Stimulated activated memory B cell treated with anti-CD40 and anti-IgM and Interleukin-4, amounts not matched to agents 10 μg/mL and 1 μg/mL and 100 μg/mL, for 72 hours (primary cell): ENCODE results near the gene MTFR1L.

Source experiments
- ATAC-seq: fragments of 150-1000 bp; cut with Tn5 transposase; 2 replicates; pipeline ENCODE4 v1.10.0; 2021
- H3K27ac Mint-ChIP-seq: one replicate; pipeline ENCODE4 v1.8.0; 2022; ENCODE audit warnings: mild to moderate bottlenecking, mixed read lengths
- H3K27me3 Mint-ChIP-seq: one replicate; pipeline ENCODE4 v1.8.0; 2022; ENCODE audit warnings: mixed read lengths
- H3K36me3 Mint-ChIP-seq: one replicate; pipeline ENCODE4 v1.8.0; 2022; ENCODE audit warnings: mixed read lengths
- H3K4me1 Mint-ChIP-seq: one replicate; pipeline ENCODE4 v1.8.0; 2022; ENCODE audit warnings: mixed read lengths
- H3K4me3 Mint-ChIP-seq: one replicate; pipeline ENCODE4 v1.8.0; 2022; ENCODE audit warnings: mild to moderate bottlenecking, moderate library complexity, mixed read lengths
- H3K9me3 Mint-ChIP-seq: one replicate; pipeline ENCODE4 v1.8.0; 2022; ENCODE audit warnings: mixed read lengths

The MTFR1L gene

GRCh38 chr1:25799352-25799934 lies 20.3 kb upstream of the MTFR1L start:
- H3K4me1 Mint-ChIP-seq = peaks cover 44% of the 10 kb centered on the region
- no peaks in the 10 kb centered on the region for H3K36me3 Mint-ChIP-seq
- no peaks in the 10 kb centered on the region for H3K9me3 Mint-ChIP-seq
- no peaks in the 10 kb centered on the region for H3K27me3 Mint-ChIP-seq
- no peak for ATAC-seq
- H3K27ac Mint-ChIP-seq = peak overlapping the region; percentile 71
- peak overlapping the region; percentile 67 for H3K4me3 Mint-ChIP-seq

DNA sequence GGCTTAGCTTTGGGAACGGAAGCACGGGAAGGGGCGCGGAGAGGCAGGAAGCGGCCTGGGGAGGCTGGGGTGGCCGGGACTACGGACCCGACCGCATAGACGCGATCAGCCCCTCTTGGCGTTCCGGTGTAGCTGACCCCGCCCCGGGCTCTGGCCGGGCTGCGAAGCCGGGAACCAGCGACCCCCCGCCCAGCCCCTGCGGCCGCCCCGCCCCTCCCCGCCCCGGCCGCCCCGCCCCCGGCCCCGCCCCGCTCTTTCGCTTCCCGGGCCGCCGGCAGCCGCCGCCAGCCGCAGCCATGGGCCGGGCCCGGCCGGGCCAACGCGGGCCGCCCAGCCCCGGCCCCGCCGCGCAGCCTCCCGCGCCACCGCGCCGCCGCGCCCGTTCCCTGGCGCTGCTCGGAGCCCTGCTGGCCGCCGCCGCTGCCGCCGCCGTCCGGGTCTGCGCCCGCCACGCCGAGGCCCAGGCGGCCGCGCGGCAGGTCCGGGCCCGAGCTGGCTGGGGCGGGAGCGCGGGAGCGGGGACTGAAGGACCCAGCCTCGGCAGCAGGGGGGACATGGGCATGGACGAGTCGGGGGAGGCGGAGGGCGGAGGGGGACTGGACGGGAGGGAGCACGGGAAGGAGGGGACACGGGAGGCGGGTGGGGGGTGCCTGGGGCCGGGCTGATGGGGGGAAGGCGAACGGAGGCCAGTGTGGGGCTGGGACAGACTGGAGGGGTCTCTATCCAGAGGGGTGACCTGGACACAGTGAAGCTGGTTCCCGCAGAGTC lies 19.6 kb upstream of the MTFR1L start, which contains the start of gene SELENON:
Gene SELENON (plus strand): TSS at position 259 of the 768 bp plus-strand sequence. CDS start 38 bp downstream, at position 297.
- Mint-ChIP-seq H3K9me3 (no peaks in the 10 kb centered on the region), H3K4me3 (peak within 1 kb of the TSS; percentile 75), H3K27me3 (no peaks in the 10 kb centered on the region), H3K27ac (peak within 1 kb of the TSS; percentile 71), H3K36me3 (peaks cover under 1% of the 10 kb centered on the region), H3K4me1 (peaks cover 51% of the 10 kb centered on the region)
- peak; percentile 67 for ATAC-seq

DNA sequence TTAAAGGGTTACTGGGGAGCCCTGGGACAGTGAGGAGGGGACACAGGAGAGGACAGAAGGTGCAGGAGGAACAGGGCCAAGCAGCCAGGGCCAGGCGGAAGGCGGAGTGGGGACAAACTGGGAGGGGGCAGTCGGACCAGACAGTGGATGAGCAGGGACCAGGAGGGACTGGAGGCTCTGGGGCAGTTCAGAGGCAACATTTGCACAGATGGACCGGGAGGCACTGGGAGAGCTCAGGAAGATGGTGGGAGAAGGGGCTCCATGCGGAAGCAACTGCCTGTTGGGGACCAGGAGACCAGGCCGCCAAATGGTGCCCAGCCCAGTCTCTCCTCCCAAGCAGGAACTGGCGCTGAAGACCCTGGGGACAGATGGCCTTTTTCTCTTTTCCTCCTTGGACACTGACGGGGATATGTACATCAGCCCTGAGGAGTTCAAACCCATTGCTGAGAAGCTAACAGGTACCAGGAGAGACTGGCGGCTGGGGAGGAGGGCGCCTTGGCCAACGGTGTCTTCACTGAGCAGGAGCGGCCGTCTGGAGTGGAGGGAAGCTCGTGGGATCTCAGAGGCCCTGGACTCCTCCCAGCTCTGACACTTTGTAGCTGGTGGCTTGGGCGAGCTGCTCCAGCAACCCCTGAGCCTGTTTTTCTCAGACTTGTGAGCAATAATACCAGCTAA lies 18.9 kb upstream of the MTFR1L start:
- peak overlapping the region; percentile 75 for H3K4me3 Mint-ChIP-seq
- H3K27me3 Mint-ChIP-seq = no peaks in the 10 kb centered on the region
- H3K9me3 Mint-ChIP-seq = no peaks in the 10 kb centered on the region
- no peak for ATAC-seq
- peaks cover 7% of the 10 kb centered on the region for H3K36me3 Mint-ChIP-seq
- H3K4me1 Mint-ChIP-seq = peaks cover 58% of the 10 kb centered on the region
- H3K27ac Mint-ChIP-seq = peak overlapping the region; percentile 41

DNA sequence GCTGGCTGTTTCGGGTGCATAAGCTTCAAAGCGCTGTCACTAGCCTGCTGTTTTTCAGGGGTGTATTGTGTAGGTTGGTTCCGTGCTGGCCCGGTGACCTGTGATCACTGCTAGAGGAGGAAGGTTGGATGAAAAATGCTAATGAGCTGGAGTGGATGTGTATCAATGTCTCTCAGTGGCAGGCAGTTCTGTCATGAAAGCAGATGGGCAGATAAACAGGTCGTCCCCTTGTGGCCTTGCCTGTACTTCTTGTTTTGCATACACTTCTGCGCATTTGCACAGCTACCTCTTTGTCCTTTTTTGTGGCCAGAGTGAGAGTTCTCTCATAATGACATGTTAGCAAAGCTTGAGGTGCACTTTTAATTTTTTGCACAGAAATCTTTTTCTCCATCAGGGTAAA lies 16.8 kb upstream of the MTFR1L start:
- peaks cover 13% of the 10 kb centered on the region for H3K36me3 Mint-ChIP-seq
- no peaks in the 10 kb centered on the region for H3K9me3 Mint-ChIP-seq
- ATAC-seq = peak; percentile 66
- peaks cover 45% of the 10 kb centered on the region for H3K4me1 Mint-ChIP-seq
- H3K4me3 Mint-ChIP-seq = no peak overlapping the region
- no peak overlapping the region for H3K27ac Mint-ChIP-seq
- no peaks in the 10 kb centered on the region for H3K27me3 Mint-ChIP-seq

GRCh38 chr1:25803368-25803767 lies 16.4 kb upstream of the MTFR1L start:
- Mint-ChIP-seq H3K36me3 (peaks cover 13% of the 10 kb centered on the region), H3K4me1 (peaks cover 45% of the 10 kb centered on the region), H3K27ac (no peak overlapping the region), H3K4me3 (no peak overlapping the region), H3K9me3 (no peaks in the 10 kb centered on the region), H3K27me3 (no peaks in the 10 kb centered on the region)
- ATAC-seq = no peak

DNA sequence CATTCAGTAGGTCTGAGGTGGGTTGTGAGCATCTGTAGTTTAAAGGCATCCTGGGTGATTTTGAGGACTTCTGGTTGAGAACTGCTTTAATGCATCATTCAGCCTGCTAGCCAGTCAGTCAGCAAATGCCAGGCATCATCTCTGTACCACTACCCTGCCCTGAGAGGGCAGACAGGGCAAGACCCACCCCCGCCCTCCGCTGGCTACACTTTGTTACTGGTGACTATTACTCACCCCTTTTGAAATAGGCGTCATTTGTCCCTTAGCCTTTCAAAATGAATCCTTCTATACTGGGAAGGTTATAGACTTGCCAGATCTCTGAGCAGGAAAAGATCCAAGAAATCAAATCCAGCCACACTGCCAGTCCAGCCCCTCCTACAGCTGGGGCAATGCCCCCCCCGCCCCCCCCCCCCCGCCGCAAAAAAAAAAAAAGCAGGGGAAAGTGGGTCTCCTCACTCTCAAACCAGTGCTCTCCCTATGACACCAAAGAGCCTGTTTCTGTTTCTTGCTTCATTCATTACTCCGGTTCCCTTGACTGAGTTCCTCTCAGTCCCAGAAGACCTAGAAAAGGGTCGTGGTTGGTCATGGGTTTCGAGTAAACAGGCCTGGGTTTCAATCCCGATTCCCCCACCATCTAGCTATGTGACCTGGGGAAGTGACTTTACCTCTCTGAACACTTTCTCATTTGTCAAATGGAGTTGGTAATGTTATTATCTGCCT lies 15.3 kb upstream of the MTFR1L start:
- H3K27ac Mint-ChIP-seq = peak overlapping the region; percentile 49
- no peak overlapping the region for H3K4me3 Mint-ChIP-seq
- ATAC-seq = peak; percentile 42
- peaks cover 51% of the 10 kb centered on the region for H3K4me1 Mint-ChIP-seq
- H3K36me3 Mint-ChIP-seq = peaks cover 13% of the 10 kb centered on the region
- no peaks in the 10 kb centered on the region for H3K9me3 Mint-ChIP-seq
- H3K27me3 Mint-ChIP-seq = no peaks in the 10 kb centered on the region

DNA sequence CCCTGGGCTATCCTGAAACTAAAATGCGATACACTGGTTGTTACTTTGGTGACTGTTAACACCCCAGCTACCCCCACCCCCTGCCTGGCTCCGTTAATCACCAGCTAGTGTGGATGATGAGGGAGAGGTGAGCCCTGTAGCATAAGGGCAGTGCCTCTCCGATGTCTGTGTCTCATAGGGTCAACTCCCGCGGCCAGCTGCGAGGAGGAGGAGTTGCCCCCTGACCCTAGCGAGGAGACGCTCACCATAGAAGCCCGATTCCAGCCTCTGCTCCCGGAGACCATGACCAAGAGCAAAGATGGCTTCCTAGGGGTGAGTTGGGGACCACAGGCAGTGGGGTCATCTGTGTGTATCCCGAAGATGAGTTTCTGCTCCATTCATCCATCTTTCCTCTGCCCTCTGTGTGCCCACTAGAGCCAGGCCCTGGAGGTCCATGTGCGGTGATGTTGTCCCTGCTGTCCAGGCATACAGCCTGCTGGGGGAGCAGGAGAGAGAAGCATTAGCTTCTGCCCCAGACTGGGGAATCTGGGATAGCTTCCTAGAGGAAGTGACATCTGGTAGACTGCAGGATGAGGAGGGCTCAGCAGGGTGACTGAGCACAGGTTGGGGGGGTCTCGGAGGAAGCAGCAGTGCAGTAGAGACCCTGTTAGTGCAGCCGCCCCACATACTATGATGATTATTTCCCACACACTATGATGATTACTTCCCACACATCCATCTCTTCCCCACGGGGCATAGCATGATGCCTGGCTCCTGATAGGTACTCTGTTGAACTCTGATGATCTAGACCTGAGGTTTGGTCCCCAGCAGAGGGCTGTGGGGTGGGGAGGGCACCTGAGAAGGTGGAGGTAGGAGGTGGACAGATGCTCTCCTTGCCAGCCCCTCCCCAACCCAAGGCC lies 14.5 kb upstream of the MTFR1L start:
- no peaks in the 10 kb centered on the region for H3K27me3 Mint-ChIP-seq
- H3K9me3 Mint-ChIP-seq = no peaks in the 10 kb centered on the region
- ATAC-seq = no peak
- H3K4me1 Mint-ChIP-seq = peaks cover 55% of the 10 kb centered on the region
- peaks cover 13% of the 10 kb centered on the region for H3K36me3 Mint-ChIP-seq
- H3K4me3 Mint-ChIP-seq = no peak overlapping the region
- peak overlapping the region; percentile 49 for H3K27ac Mint-ChIP-seq

GRCh38 chr1:25805863-25806225 lies 13.9 kb upstream of the MTFR1L start:
- Mint-ChIP-seq H3K9me3 (no peaks in the 10 kb centered on the region), H3K36me3 (peaks cover 13% of the 10 kb centered on the region), H3K4me1 (peaks cover 55% of the 10 kb centered on the region), H3K27ac (no peak overlapping the region), H3K27me3 (no peaks in the 10 kb centered on the region), H3K4me3 (no peak overlapping the region)
- no peak for ATAC-seq

DNA sequence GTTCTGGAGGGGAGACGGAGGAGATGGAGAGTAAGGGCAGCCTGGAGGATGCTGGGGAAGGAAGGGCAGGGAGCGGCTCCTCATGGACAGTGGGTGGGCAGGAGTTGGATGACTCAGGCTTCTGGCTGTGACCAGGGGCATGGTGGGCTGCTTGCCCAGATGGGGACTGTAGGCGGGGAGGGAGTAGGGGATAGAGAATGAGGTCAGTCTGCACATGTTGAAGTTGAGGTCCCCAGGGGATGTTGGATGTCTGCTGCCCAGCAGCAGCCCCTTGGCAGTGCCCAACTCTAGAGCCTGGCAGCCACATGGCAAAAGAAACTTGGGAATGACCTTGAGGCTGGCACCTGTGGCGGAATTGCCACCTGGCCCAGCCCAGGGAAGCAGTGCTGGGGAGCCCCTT lies 13.3 kb upstream of the MTFR1L start:
- no peak overlapping the region for H3K4me3 Mint-ChIP-seq
- H3K4me1 Mint-ChIP-seq = peaks cover 55% of the 10 kb centered on the region
- peaks cover 13% of the 10 kb centered on the region for H3K36me3 Mint-ChIP-seq
- no peaks in the 10 kb centered on the region for H3K27me3 Mint-ChIP-seq
- ATAC-seq = no peak
- H3K9me3 Mint-ChIP-seq = no peaks in the 10 kb centered on the region
- H3K27ac Mint-ChIP-seq = no peak overlapping the region

- H3K9me3 Mint-ChIP-seq = no peaks in the 10 kb centered on the region
- H3K36me3 Mint-ChIP-seq = peaks cover 13% of the 10 kb centered on the region
- peaks cover 47% of the 10 kb centered on the region for H3K4me1 Mint-ChIP-seq
- no peak overlapping the region for H3K4me3 Mint-ChIP-seq
- H3K27me3 Mint-ChIP-seq = no peaks in the 10 kb centered on the region
- H3K27ac Mint-ChIP-seq = no peak overlapping the region
- ATAC-seq = no peak
Measured at GRCh38 chr1:25807480-25808390, 12.0 kb upstream of the MTFR1L start.

DNA sequence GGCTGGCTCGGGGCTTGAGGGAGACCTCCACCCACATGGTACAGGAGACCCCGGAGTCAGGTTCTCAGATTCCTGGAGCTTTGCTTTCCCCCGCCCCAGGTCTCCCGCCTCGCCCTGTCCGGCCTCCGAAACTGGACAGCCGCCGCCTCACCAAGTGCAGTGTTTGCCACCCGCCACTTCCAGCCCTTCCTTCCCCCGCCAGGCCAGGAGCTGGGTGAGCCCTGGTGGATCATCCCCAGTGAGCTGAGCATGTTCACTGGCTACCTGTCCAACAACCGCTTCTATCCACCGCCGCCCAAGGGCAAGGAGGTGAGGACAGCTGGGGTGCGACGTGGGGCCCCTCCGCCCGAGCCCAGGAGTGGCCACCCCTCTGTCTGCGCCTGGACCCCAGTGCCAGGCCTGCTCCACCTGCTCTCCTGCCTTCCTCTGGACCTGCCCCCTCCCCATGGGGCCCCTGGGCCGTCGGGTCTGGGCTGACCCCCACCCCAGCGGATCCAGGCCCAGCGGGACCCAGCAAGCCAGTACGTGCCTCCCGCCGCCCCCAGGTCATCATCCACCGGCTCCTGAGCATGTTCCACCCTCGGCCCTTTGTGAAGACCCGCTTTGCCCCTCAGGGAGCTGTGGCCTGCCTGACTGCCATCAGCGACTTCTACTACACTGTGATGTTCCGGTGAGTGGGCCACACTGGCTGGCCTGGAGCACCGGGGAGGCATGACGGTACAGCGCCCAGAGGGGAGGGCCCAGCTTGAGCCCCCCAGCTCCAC lies 11.1 kb upstream of the MTFR1L start:
- H3K27ac Mint-ChIP-seq = no peak overlapping the region
- ATAC-seq = peak; percentile 2
- H3K4me3 Mint-ChIP-seq = no peak overlapping the region
- H3K4me1 Mint-ChIP-seq = peaks cover 43% of the 10 kb centered on the region
- H3K27me3 Mint-ChIP-seq = no peaks in the 10 kb centered on the region
- H3K9me3 Mint-ChIP-seq = no peaks in the 10 kb centered on the region
- H3K36me3 Mint-ChIP-seq = peaks cover 13% of the 10 kb centered on the region

- Mint-ChIP-seq H3K36me3 (peaks cover 13% of the 10 kb centered on the region), H3K27me3 (no peaks in the 10 kb centered on the region), H3K4me3 (peak overlapping the region; percentile 63), H3K9me3 (no peaks in the 10 kb centered on the region), H3K27ac (peak overlapping the region; percentile 72), H3K4me1 (peaks cover 43% of the 10 kb centered on the region)
- ATAC-seq = peak; percentile 66
Measured at GRCh38 chr1:25809283-25809926, 10.3 kb upstream of the MTFR1L start.

GRCh38 chr1:25809929-25810328 lies 9.8 kb upstream of the MTFR1L start:
- H3K27ac Mint-ChIP-seq = peak overlapping the region; percentile 72
- no peaks in the 10 kb centered on the region for H3K9me3 Mint-ChIP-seq
- H3K27me3 Mint-ChIP-seq = no peaks in the 10 kb centered on the region
- H3K36me3 Mint-ChIP-seq = peaks cover 13% of the 10 kb centered on the region
- H3K4me3 Mint-ChIP-seq = peak overlapping the region; percentile 63
- peak; percentile 3 for ATAC-seq
- H3K4me1 Mint-ChIP-seq = peaks cover 38% of the 10 kb centered on the region
